GM19467 (cell line): Measurements from ENCODE around the gene ANK2.

Source experiments
- ATAC-seq: cut with Tn5 transposase; IDR thresholded peaks from one replicate; pipeline ENCODE4 v1.9.1; 2021; ENCODE audit warnings: mild to moderate bottlenecking, moderate library complexity; ENCODE audit not compliant: unreplicated experiment

The ANK2 gene

DNA sequence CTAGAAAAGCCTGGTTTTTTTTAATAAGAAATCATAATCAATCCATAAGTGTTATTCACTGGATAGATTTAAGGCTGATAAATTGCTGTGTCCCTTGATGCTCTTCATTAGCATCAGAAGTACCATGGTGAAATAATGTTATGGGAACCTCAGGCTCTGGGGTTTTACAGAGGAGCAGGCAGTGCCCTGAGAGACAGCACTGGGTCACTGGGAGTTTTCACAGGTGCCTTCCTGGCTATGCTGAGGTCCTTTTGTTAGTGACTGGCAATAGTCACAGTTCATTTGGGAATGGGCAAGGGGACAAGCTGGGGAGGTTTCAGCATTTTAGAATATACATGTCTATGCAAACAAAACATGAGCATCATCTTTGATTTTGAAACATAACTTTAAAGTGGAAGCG is 38.6 kb downstream of the ANK2 start:
- no peak for ATAC-seq

- ATAC-seq = no peak
Measured at GRCh38 chr4:113090954-113091353, 41.5 kb downstream of the ANK2 start.

DNA sequence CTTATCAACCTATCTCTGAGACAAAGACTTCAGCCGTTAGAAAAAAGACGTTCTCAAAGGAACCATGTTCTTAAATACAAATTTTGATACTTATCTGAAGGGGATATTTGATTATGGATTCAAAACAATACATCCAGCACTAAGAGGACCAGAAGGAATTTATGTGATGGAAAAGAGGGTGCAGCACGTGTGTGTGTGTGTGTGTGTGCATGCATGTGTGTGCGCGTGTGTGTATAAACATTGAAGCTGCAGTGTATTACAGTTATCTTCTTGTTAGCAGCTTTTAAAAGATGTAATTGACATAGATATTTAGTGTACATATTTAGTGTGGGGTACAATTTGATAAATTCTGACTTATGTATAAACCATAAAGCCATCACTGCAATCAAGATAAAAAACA is 44.9 kb downstream of the ANK2 start:
- ATAC-seq = no peak

- no peak for ATAC-seq
Measured at GRCh38 chr4:113094802-113095201, 45.3 kb downstream of the ANK2 start.

DNA sequence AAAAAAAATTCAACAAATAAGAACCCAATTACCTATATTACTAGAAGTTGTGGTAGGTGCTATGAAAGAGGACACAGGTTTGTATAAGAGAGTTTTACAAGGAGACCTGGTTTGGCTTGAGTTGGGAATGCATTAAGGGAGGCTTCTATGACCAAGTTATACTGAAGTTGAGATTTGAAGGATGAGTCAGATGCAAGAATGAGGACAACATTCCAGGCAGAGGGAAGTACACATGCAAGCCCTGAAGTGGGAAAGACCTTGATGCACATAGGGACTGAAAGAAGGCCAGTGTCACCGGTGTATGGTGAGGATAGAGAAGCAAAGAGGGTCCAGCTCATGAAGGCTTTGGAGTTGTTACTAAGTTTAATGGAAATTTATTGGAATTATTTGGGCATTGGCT is 52.2 kb downstream of the ANK2 start:
- ATAC-seq = no peak

DNA sequence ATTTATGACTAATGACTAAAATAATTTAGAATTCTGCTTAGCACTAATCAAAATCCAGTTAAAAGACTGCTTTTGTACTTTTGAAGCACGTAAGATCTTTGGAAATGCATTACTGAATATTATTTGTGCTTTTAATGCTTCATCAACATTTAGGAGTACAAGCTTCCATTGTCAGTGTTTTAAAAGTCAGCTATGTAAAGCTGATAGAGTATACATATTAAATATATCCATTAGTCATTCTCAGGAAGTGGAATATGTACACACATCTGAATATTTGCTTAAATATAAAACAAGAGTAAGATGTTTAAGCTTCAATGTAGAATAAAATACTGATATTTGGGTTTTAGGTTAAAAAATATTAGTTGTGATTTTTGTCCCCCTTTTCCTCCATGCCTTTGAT is 54.1 kb downstream of the ANK2 start:
- no peak for ATAC-seq

GRCh38 chr4:113106108-113106507 is 56.7 kb downstream of the ANK2 start:
- no peak for ATAC-seq

DNA sequence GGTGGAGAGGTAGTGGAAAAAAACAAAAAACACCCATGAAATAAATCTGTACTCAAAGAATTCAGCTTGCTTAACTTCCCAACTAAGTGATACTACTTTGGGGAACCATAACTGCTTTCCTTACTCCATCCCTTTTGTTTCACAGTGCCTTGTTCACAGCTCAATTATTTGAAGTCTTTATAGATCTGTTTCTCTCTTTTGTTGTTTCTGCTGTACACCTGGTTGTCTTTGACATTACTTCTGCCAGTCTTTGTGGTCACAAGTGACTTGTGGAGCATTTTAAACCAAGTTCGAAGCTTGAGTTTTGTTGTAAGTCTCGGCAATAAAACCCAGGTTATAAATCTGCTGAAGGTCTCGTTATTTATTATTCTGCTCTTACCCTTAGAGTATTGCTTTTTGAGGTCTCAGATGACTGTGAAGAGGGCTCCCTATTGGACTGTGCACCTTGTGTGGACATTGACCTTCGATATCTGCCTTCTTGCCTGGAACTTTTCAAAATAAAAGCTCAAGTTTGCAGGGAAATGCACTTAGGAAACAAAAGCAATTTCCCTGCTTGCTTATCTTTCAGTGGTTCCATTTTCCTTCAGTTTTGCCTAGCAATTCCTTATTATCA is 59.8 kb downstream of the ANK2 start:
- no peak for ATAC-seq

GRCh38 chr4:113112338-113112978 is 63.0 kb downstream of the ANK2 start:
- no peak for ATAC-seq

- no peak for ATAC-seq
Measured at GRCh38 chr4:113113151-113113550, 63.7 kb downstream of the ANK2 start.

GRCh38 chr4:113114884-113115283 is 65.4 kb downstream of the ANK2 start:
- ATAC-seq = no peak

GRCh38 chr4:113116414-113117357 is 67.2 kb downstream of the ANK2 start:
- ATAC-seq = no peak

GRCh38 chr4:113117358-113117702 is 67.9 kb downstream of the ANK2 start:
- ATAC-seq = no peak

- ATAC-seq = no peak
Measured at GRCh38 chr4:113122066-113122465, 72.6 kb downstream of the ANK2 start.

- no peak for ATAC-seq
Measured at GRCh38 chr4:113125418-113125817, 76.0 kb downstream of the ANK2 start.

DNA sequence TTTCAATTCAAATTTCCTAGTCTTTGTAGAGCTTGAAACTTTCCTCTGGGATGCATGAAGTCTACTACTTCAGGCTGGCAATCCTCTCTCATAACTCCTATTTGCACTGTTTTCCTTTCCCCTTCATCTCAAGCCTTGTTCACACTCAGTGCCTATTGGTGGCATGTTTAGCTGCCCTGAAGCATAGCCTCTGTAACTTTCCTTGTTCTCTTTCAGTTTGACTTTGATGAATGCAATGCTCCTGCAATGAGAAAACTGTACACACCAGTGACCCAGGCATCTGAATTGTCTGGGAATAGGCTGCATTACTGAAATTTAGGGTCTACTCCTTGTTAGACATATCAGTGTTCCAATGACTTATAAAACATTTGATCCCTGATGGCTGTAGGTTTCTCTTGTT is 81.7 kb downstream of the ANK2 start:
- no peak for ATAC-seq

- ATAC-seq = no peak
Measured at GRCh38 chr4:113131621-113132020, 82.2 kb downstream of the ANK2 start.

- ATAC-seq = no peak
Measured at GRCh38 chr4:113141901-113142346, 92.5 kb downstream of the ANK2 start.

GRCh38 chr4:113142351-113142750 is 92.9 kb downstream of the ANK2 start:
- no peak for ATAC-seq

GRCh38 chr4:113144091-113144490 is 94.6 kb downstream of the ANK2 start:
- no peak for ATAC-seq

DNA sequence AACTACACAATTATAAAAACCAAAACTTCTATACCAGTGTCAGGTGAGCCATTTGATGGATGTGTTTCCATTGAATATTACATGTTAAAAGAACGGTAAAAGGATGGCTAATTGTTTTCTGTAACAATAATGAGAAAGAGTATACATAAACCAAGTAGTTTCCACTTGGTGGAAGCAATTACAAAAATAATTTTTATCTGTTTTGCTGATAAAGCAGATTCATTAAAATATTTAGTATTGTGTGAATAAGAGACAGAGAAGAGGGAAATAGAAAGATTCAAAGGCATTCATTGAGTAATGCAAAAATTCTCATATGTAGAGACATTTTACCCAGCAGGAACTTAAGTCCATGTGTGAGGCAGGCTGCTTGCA is 95.7 kb downstream of the ANK2 start:
- ATAC-seq = no peak
